ENCODE measurements around the gene KIRREL3. TPM values are rescaled to one million over a fixed set of nuclear protein-coding genes. Genes with fewer than 3 reads are reported as not detected.

KIRREL3 gene
- total and polyA plus RNA-seq, 9 of the 15 experiments (the other 6 are each of a cell fraction or from before 2014, with no cell fraction given): 0.04 to 0.10 TPM; not detected in 7

DNA sequence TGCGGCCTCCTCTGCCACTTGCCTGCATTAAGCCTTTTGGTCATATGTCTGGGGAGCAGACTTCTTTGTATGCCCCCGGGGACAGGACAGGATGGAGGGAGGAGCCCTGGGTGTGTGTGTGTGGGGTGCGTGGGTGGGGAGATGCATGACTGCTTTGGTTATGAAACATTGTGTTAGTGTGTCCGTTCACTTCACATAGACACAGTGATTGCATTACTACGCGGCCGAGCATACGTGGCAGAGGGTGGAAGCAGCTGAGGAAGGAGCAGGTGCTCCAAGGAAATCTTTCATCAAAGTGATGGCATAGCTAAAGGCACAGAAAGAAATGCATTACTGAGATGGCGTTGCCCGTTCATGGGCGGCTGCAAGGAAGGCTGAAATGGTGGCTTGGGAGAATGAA lies 384.7 kb downstream of the KIRREL3 start:
- ChIA-PET CTCF (ENCODE audit: low intra/inter-chr PET ratio) (no interaction called here), POLR2A (no interaction called here)
- DNase-seq (ENCODE audit: extremely low read depth in 1 of 4, low spot score in 3 of 4): no peak
- Histone ChIP-seq H3K4me2 (ENCODE audit: insufficient read depth, low read length) (no peak overlapping the region), H3K9me3 (replicated peaks; ENCODE audit: control insufficient read depth, insufficient read depth, low read depth, low read length) (no peaks in the 10 kb centered on the region), H3K4me3 (no peak overlapping the region), H2AFZ (ENCODE audit: low read depth, low read length) (no peak overlapping the region), H3K27ac (ENCODE audit: extremely low read depth, low read depth, low read length) (no peak overlapping the region), H3K36me3 (ENCODE audit: control insufficient read depth, insufficient read depth, low read length) (no peaks in the 10 kb centered on the region), H3K9me1 (ENCODE audit: control insufficient read depth, insufficient read depth, low read length) (no peaks in the 10 kb centered on the region), H3K9ac (ENCODE audit: insufficient read depth in 1 of 2, low read depth in 2 of 2, low read length in 2 of 2) (no peak overlapping the region), H3K27me3 (ENCODE audit: control insufficient read depth in 2 of 2, insufficient read depth in 2 of 2, low read length in 2 of 2) (peaks cover 6 to 9% of the 10 kb centered on the region in 2 experiments), H3K4me1 (replicated peaks in 1 of 2; ENCODE audit: control insufficient read depth in 2 of 2, insufficient read depth in 2 of 2, low read length in 2 of 2) (no peaks in the 10 kb centered on the region), H3K79me2 (ENCODE audit: control insufficient read depth, insufficient read depth, low read length) (no peaks in the 10 kb centered on the region), H4K20me1 (replicated peaks; ENCODE audit: control insufficient read depth, insufficient read depth, low read length) (no peaks in the 10 kb centered on the region; the same call in 1 of the 2 replicates)
- WGBS (ENCODE audit: insufficient coverage, low coverage, missing lambda C conversion rate): 0% methylated on average over 8 of the region's 11 CpGs
- no TSS peak for BruUV-seq (replicated peaks)
- TF ChIP-seq, protein P1, sequence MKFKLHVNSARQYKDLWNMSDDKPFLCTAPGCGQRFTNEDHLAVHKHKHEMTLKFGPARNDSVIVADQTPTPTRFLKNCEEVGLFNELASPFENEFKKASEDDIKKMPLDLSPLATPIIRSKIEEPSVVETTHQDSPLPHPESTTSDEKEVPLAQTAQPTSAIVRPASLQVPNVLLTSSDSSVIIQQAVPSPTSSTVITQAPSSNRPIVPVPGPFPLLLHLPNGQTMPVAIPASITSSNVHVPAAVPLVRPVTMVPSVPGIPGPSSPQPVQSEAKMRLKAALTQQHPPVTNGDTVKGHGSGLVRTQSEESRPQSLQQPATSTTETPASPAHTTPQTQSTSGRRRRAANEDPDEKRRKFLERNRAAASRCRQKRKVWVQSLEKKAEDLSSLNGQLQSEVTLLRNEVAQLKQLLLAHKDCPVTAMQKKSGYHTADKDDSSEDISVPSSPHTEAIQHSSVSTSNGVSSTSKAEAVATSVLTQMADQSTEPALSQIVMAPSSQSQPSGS (CRISPR knock-in tag; IDR thresholded peaks at IDR 0.05): no peak
- TF ChIP-seq SRSF7 (optimal IDR thresholded peaks at IDR 0.05; ENCODE audit: low read depth, low read length) (no peak), PCBP1 (IDR thresholded peaks at IDR 0.05; ENCODE audit: low read depth, low read length, poor library complexity, severe bottlenecking) (no peak), DPF2 (IDR thresholded peaks at IDR 0.05) (no peak), NUFIP1 (IDR thresholded peaks at IDR 0.05; ENCODE audit: partially characterized antibody) (no peak), RFX1 (IDR thresholded peaks at IDR 0.05) (no peak), MYC (IDR thresholded peaks at IDR 0.05; ENCODE audit: low read depth, low read length) (no peak), MYC (CRISPR knock-in tag; IDR thresholded peaks at IDR 0.05; ENCODE audit: borderline replicate concordance, low read depth) (no peak), ZNF3 (CRISPR knock-in tag; IDR thresholded peaks at IDR 0.05) (no peak), ARHGAP35 (IDR thresholded peaks at IDR 0.05; ENCODE audit: partially characterized antibody) (no peak), ZNF668 (CRISPR knock-in tag; IDR thresholded peaks at IDR 0.05) (no peak), PHB2 (IDR thresholded peaks at IDR 0.05; ENCODE audit: low read depth) (no peak), ILF3 (IDR thresholded peaks at IDR 0.05; ENCODE audit: borderline replicate concordance) (no peak), PHF20 (IDR thresholded peaks at IDR 0.05; ENCODE audit: partially characterized antibody) (no peak), CHD1 (IDR thresholded peaks at IDR 0.05; ENCODE audit: low read length) (no peak)
- TF ChIP-seq, protein P2, sequence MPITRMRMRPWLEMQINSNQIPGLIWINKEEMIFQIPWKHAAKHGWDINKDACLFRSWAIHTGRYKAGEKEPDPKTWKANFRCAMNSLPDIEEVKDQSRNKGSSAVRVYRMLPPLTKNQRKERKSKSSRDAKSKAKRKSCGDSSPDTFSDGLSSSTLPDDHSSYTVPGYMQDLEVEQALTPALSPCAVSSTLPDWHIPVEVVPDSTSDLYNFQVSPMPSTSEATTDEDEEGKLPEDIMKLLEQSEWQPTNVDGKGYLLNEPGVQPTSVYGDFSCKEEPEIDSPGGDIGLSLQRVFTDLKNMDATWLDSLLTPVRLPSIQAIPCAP (CRISPR knock-in tag; IDR thresholded peaks at IDR 0.05; ENCODE audit: borderline replicate concordance): no peak
- TF ChIP-seq, protein P3, sequence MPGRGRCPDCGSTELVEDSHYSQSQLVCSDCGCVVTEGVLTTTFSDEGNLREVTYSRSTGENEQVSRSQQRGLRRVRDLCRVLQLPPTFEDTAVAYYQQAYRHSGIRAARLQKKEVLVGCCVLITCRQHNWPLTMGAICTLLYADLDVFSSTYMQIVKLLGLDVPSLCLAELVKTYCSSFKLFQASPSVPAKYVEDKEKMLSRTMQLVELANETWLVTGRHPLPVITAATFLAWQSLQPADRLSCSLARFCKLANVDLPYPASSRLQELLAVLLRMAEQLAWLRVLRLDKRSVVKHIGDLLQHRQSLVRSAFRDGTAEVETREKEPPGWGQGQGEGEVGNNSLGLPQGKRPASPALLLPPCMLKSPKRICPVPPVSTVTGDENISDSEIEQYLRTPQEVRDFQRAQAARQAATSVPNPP (IDR thresholded peaks at IDR 0.05; ENCODE audit: borderline replicate concordance, insufficient read depth, insufficient read length): no peak
- intact Hi-C loops (cut with micrococcal nuclease): no loop called here
- FAIRE-seq: no peak
- in situ Hi-C loops (cut with MboI): loop anchor here (10.0 kb wide), 1 partner anchor 369 kb away; no protein-coding TSS in a partner anchor
- ATAC-seq: no peak

All from K562 (cell line).